Psoas muscle (tissue), 8 donors: ENCODE data around the gene MAST4. TPM values are rescaled to one million over a fixed set of nuclear protein-coding genes. Genes with fewer than 3 reads are reported as not detected.

Experiments
- ATAC-seq, 4 donors: fragments of 200-7000 bp; cut with Tn5 transposase; one replicate each; pipeline ENCODE4 v1.9.1; 2020; ENCODE audit warnings: moderate library complexity in 3 of 4, mild to moderate bottlenecking in 2 of 4
- DNase-seq, 2 donors: peaks; one replicate each; pipeline ENCODE4 v3.0.0-alpha.2; 2020
- H3K27ac ChIP-seq: fragments of 200-600 bp; one replicate; pipeline ENCODE4 v1.8.0; 2022
- H3K27me3 ChIP-seq, 3 donors: fragments of 200-600 bp in 1 of 3; one replicate each; pipeline versions ENCODE4 v1.6.1 to v1.8.0; 2013 to 2022; ENCODE audit warnings: low read length in 2 of 3, mild to moderate bottlenecking in 2 of 3, moderate library complexity in 1 of 3; ENCODE audit not compliant: insufficient read depth in 3 of 3
- H3K36me3 ChIP-seq, 2 donors: fragments of 200-600 bp in 1 of 2; one replicate each; pipeline versions ENCODE4 v1.6.1 to v1.8.0; 2013 to 2022; ENCODE audit warnings: low read depth in 1 of 2, mild to moderate bottlenecking in 1 of 2, moderate library complexity in 1 of 2; ENCODE audit not compliant: insufficient read depth in 1 of 2
- H3K4me1 ChIP-seq: fragments of 200-600 bp; one replicate; pipeline ENCODE4 v1.8.0; 2022
- H3K4me3 ChIP-seq: fragments of 200-600 bp; one replicate; pipeline ENCODE4 v1.8.0; 2022; ENCODE audit warnings: mild to moderate bottlenecking
- H3K9me3 ChIP-seq: fragments of 200-600 bp; one replicate; pipeline ENCODE4 v1.8.0; 2022
- WGBS, 3 donors: extraction: QIAGEN DNeasy Blood & Tissue Kit; methylation state at CpG; one replicate each; pipeline versions ENCODE4 v1.1.6 to v1.1.7; 2013; 5-methylcytosine and 5-hydroxymethylcytosine counted together
- intact Hi-C, 2 donors: fragments of 100-400 bp; cut with DNase I; formaldehyde crosslinking; loops; one replicate each; pipeline versions ENCODE4 v1.11.0 to v1.14.2; 2022
- polyA plus RNA-seq, 3 donors: library from polyadenylated mRNA; stranded (reverse); fragments of 200-250 nt; gene quantifications; one replicate each; pipeline ENCODE4 v1.2.3, GENCODE V29; 2013
- total RNA-seq, 4 donors: library from RNA; stranded (reverse); fragmentation: NEBNext Ultra II Directional in 2 of 4; extraction: Animal tissue kit (Norgen Biotek cat#: 25700) in 2 of 4; gene quantifications; one replicate each; pipeline versions ENCODE4 v1.2.1 to v1.2.4, GENCODE V29; 2021 to 2023
- TF ChIP-seq, protein P1 (sequence below): fragments of 200-600 bp; IDR thresholded peaks from one replicate; pipeline ENCODE4 v1.8.0; 2022; ENCODE audit warnings: antibody characterized with exemption
- donor health status: healthy with polysubstance abuse.
- donor health status: DM: no; HTN: no; CAD: no; lungs with moderate emphysema.
- donor health status: Bipolar disorder and iron deficiency.
- donor health status: healthy.
- donor health status: DM: yes; HTN: yes; CAD: no.
- donor health status: DM: no; HTN: no; CAD: no.
- donor health status: DM: no; HTN: no; CAD: no.
- donor health status: DM: yes; HTN: yes; CAD: no.

Gene MAST4
- total and polyA plus RNA-seq, 7 donors = 3.2 to 123 (median 12.1) TPM

DNA sequence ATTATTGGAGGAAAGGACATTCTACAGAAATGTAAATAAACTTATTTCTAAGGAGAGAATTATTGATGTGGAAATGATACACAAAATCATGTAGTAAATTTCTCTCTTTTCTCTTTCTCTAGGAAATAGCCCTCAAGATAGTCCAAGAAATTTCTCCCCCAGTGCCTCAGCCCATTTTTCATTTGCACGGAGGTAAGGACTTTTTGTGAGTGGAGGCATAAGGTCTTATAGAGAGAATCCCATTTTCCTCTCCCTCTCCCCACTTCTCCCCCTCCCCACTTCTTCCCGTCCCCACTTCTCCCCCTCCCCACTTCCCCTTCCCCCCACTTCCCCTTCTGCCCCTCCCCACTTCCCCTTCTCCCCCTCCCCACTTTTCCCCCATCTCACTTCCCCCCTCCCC lies 493.8 kb downstream of the MAST4 start:
- intact Hi-C loops = no loop called here
- H3K4me1 ChIP-seq = peaks cover 34% of the 10 kb centered on the region
- WGBS, 3 donors = 89 to 95% (median 92%) methylated on average over 2 of the region's 2 CpGs

DNA sequence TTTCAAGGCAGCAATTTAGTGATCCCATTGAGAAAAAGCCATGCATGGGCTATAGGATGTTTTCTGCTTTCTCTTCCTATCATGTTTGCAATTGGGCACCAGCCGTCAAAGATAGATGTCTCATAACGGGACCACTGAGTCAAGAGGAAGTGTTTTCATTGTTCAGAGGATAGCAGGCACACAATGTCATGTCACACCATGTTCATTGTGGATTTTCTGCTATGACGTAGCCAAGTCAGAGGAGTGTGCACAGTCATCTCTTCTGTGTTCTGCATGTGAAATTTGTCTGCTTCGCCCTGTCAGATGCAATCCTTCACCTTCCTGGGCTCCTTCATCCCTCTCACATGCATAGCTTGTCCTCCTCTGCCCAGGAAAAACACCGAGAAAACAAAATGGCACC lies 494.4 kb downstream of the MAST4 start:
- 85 to 94% (median 91%) methylated on average over 5 of the region's 5 CpGs for WGBS, 3 donors
- Histone ChIP-seq H3K36me3 (peaks cover 5 to 7% of the 10 kb centered on the region in 2 donors), H3K4me1 (peaks cover 36% of the 10 kb centered on the region), H3K9me3 (no peaks in the 10 kb centered on the region), H3K4me3 (no peak overlapping the region), H3K27ac (no peak overlapping the region), H3K27me3 (no peaks in the 10 kb centered on the region)
- DNase-seq (no peak), ATAC-seq (no peak)
- TF ChIP-seq, protein P1, sequence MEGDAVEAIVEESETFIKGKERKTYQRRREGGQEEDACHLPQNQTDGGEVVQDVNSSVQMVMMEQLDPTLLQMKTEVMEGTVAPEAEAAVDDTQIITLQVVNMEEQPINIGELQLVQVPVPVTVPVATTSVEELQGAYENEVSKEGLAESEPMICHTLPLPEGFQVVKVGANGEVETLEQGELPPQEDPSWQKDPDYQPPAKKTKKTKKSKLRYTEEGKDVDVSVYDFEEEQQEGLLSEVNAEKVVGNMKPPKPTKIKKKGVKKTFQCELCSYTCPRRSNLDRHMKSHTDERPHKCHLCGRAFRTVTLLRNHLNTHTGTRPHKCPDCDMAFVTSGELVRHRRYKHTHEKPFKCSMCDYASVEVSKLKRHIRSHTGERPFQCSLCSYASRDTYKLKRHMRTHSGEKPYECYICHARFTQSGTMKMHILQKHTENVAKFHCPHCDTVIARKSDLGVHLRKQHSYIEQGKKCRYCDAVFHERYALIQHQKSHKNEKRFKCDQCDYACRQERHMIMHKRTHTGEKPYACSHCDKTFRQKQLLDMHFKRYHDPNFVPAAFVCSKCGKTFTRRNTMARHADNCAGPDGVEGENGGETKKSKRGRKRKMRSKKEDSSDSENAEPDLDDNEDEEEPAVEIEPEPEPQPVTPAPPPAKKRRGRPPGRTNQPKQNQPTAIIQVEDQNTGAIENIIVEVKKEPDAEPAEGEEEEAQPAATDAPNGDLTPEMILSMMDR = no peak
- intact Hi-C loops = no loop called here

More for the DNA sequence above, 493.8 kb downstream of the MAST4 start:
- DNase-seq (no peak), ATAC-seq (no peak)
- Histone ChIP-seq H3K9me3 (no peaks in the 10 kb centered on the region), H3K4me3 (no peak overlapping the region), H3K27me3 (no peaks in the 10 kb centered on the region), H3K36me3 (peaks cover 5 to 7% of the 10 kb centered on the region in 2 donors), H3K27ac (no peak overlapping the region)
- TF ChIP-seq, protein P1 = no peak

DNA sequence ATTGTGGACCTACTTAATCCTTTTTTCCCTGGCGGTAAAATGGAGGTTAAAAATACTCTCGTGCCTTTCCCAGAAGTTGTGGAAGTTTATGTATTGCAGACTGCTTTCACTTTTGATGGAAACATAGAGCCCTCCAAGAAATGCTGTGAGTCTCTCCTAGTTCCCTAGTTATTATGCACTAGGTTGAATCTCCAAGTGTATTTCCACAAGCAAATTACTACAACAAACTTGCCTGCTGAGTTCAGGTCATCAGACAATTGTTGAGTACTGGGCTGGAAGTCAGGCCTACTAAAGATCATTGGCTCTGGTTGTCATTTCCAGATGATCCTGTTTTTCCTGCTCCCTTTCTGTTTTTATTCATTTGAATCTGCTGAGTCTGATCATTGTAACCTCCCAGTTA lies 496.3 kb downstream of the MAST4 start:
- intact Hi-C loops = no loop called here
- H3K9me3 ChIP-seq = no peaks in the 10 kb centered on the region
- no peak for ATAC-seq
- peaks cover 6 to 17% of the 10 kb centered on the region in 2 donors for H3K36me3 ChIP-seq
- WGBS, 3 donors = 12 to 24% (median 22%) methylated on average over 2 of the region's 2 CpGs
- peak overlapping the region; percentile 35 for H3K4me3 ChIP-seq
- TF ChIP-seq, protein P1 = no peak
- no peaks in the 10 kb centered on the region for H3K27me3 ChIP-seq
- peaks cover 35% of the 10 kb centered on the region for H3K4me1 ChIP-seq
- DNase-seq = no peak
- H3K27ac ChIP-seq = peak overlapping the region; percentile 13

DNA sequence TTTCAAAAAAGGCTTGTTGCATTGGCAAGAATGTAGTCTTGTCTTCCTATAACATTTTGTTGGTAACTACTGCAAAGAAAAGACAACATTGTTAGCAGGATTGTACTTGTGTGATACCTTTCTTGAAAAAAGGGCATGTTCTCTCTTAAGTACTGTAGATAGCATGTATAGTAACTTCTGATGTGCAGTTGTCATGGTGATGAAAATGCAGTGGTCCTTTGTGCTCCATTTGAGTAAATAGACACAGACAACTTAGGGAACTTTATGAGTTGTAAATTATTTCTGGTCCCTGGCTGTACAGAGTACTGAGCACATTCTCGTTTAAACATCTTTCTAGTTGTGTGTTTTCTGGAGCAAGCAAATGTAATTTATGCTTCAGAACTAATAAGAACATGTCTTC lies 497.1 kb downstream of the MAST4 start:
- no peak for ATAC-seq
- TF ChIP-seq, protein P1 = no peak
- Histone ChIP-seq H3K27me3 (no peaks in the 10 kb centered on the region), H3K27ac (no peak overlapping the region), H3K9me3 (no peaks in the 10 kb centered on the region), H3K4me3 (no peak overlapping the region), H3K4me1 (peaks cover 35% of the 10 kb centered on the region), H3K36me3 (peaks cover 6 to 17% of the 10 kb centered on the region in 2 donors)
- no peak for DNase-seq
- intact Hi-C loops = no loop called here
- WGBS, 3 donors = 77 to 92% (median 81%) methylated on average over 1 of the region's 1 CpG
